MM.1S (cell line): ENCODE results near the gene SLC2A13.

Experiments
- DNase-seq: peaks from one replicate; pipeline ENCODE4 v3.0.0-alpha.2; 2015
- H2AFZ ChIP-seq: fragments of 300-600 bp; sonication (generic); 2 replicates; pipeline ENCODE4 v1.6.0; 2016; ENCODE audit warnings: antibody characterized with exemption, low read length
- H3F3A ChIP-seq: fragments of 300-600 bp; sonication (generic); 2 replicates; pipeline ENCODE4 v1.6.1; 2016; ENCODE audit warnings: mild to moderate bottlenecking, antibody characterized with exemption, low read length, moderate library complexity, mixed read lengths; ENCODE audit not compliant: insufficient read depth
- H3K27ac ChIP-seq: fragments of 300-600 bp; sonication (generic); 2 replicates; pipeline ENCODE4 v1.5.1; 2016; ENCODE audit warnings: mild to moderate bottlenecking, low read length
- H3K27me3 ChIP-seq: fragments of 300-600 bp; sonication (generic); replicated peaks from 2 replicates; pipeline ENCODE4 v1.6.0; 2016; ENCODE audit warnings: low read length; ENCODE audit not compliant: insufficient read depth
- H3K36me3 ChIP-seq: fragments of 300-600 bp; sonication (generic); replicated peaks from 2 replicates; pipeline ENCODE4 v1.6.1; 2016; ENCODE audit warnings: mild to moderate bottlenecking, low read length, mixed read lengths; ENCODE audit not compliant: insufficient read depth
- H3K4me1 ChIP-seq: fragments of 300-600 bp; sonication (generic); 2 replicates; pipeline ENCODE4 v1.6.1; 2016; ENCODE audit warnings: low read length, mixed read lengths
- H3K4me2 ChIP-seq: fragments of 300-600 bp; sonication (generic); 2 replicates; pipeline ENCODE4 v1.6.0; 2016; ENCODE audit warnings: low read depth, low read length
- H3K4me3 ChIP-seq: fragments of 300-600 bp; sonication (generic); 2 replicates; pipeline ENCODE4 v1.5.1; 2016; ENCODE audit warnings: low read length, mixed read lengths
- H3K79me2 ChIP-seq: fragments of 300-600 bp; sonication (generic); 2 replicates; pipeline ENCODE4 v1.6.1; 2016; ENCODE audit warnings: mixed run types, low read length, mixed read lengths
- H3K9ac ChIP-seq: fragments of 300-600 bp; sonication (generic); 2 replicates; pipeline ENCODE4 v1.6.1; 2016; ENCODE audit warnings: low read length, mixed read lengths
- H3K9me2 ChIP-seq: fragments of 300-600 bp; sonication (generic); replicated peaks from 2 replicates; pipeline ENCODE4 v1.6.1; 2016; ENCODE audit warnings: mild to moderate bottlenecking, low read length, mixed read lengths; ENCODE audit not compliant: insufficient read depth
- H3K9me3 ChIP-seq: fragments of 300-600 bp; sonication (generic); replicated peaks from 2 replicates; pipeline ENCODE4 v1.6.1; 2016; ENCODE audit warnings: mild to moderate bottlenecking, low read length, mixed read lengths; ENCODE audit not compliant: insufficient read depth
- H4K20me1 ChIP-seq: fragments of 300-600 bp; sonication (generic); 2 replicates; pipeline ENCODE4 v1.6.1; 2016; ENCODE audit warnings: mild to moderate bottlenecking, low read length, moderate library complexity, mixed read lengths; ENCODE audit not compliant: insufficient read depth
- EZH2 ChIP-seq: fragments of 300-600 bp; sonication (generic); optimal IDR thresholded peaks from 2 replicates; pipeline ENCODE3; 2017; ENCODE audit warnings: low read depth, mild to moderate bottlenecking, antibody characterized with exemption, low read length, mixed read lengths
- EZH2phosphoT487 ChIP-seq: fragments of 300-600 bp; sonication (generic); IDR thresholded peaks from 2 replicates; pipeline ENCODE4 v1.6.1; 2018; ENCODE audit warnings: antibody characterized with exemption, low read length
- TF ChIP-seq, protein P1 (sequence below): fragments of 300-600 bp; sonication (generic); IDR thresholded peaks from 2 replicates; pipeline ENCODE4 v1.5.1; 2016; ENCODE audit warnings: antibody characterized with exemption, low read length, mixed read lengths

The SLC2A13 gene

DNA sequence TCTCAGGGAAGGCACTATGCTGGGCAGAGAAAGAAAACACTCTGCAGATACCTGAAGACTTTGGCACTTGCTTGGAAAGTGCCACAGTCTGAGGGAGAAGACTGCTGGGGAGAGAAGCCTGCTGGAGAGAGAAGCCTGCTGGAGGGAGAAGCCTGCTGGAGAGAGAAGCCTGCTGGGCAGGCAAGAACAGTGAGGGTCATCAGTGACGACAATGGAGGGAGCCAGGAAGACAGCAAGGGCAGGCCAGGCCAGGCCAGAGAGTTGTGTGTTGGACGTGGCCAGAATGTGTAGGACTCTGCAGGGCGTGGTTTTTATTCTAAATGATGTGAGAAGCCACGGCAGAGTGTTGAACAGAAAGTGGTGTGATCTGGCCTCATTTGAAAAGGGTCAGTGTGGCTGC is 301.0 kb downstream of the SLC2A13 start:
- Histone ChIP-seq H2AFZ (no peak overlapping the region), H3F3A (no peaks in the 10 kb centered on the region), H4K20me1 (no peaks in the 10 kb centered on the region), H3K79me2 (no peaks in the 10 kb centered on the region), H3K9ac (no peak overlapping the region), H3K36me3 (no peaks in the 10 kb centered on the region), H3K4me1 (no peaks in the 10 kb centered on the region), H3K9me2 (no peaks in the 10 kb centered on the region), H3K27ac (no peak overlapping the region), H3K9me3 (no peaks in the 10 kb centered on the region), H3K4me2 (no peak overlapping the region), H3K27me3 (no peaks in the 10 kb centered on the region), H3K4me3 (no peak overlapping the region)
- no peak for TF ChIP-seq EZH2phosphoT487
- TF ChIP-seq, protein P1, sequence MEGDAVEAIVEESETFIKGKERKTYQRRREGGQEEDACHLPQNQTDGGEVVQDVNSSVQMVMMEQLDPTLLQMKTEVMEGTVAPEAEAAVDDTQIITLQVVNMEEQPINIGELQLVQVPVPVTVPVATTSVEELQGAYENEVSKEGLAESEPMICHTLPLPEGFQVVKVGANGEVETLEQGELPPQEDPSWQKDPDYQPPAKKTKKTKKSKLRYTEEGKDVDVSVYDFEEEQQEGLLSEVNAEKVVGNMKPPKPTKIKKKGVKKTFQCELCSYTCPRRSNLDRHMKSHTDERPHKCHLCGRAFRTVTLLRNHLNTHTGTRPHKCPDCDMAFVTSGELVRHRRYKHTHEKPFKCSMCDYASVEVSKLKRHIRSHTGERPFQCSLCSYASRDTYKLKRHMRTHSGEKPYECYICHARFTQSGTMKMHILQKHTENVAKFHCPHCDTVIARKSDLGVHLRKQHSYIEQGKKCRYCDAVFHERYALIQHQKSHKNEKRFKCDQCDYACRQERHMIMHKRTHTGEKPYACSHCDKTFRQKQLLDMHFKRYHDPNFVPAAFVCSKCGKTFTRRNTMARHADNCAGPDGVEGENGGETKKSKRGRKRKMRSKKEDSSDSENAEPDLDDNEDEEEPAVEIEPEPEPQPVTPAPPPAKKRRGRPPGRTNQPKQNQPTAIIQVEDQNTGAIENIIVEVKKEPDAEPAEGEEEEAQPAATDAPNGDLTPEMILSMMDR = no peak
- no peak for TF ChIP-seq EZH2
- DNase-seq = no peak

DNA sequence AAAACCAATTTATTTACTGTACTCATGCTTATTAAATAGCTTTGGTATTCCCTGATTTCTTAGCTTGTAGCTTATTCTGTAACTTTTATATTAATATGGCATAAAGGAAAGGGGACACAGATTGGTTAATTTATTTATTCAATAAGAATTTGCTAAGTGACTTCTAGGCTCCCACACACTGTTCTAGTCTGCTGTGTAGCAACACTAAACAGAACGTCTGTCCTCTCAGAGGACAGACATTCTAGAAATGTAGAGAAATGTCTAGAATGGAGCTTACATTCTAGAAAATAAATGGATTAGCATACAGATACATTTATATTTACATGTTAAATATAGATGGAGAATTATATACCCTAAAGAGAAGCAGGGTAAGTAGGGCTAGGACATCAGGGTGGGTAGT is 301.4 kb downstream of the SLC2A13 start:
- H3K27ac ChIP-seq = no peak overlapping the region
- H2AFZ ChIP-seq = no peak overlapping the region
- no peaks in the 10 kb centered on the region for H3F3A ChIP-seq
- no peaks in the 10 kb centered on the region for H3K27me3 ChIP-seq
- H3K4me2 ChIP-seq = no peak overlapping the region
- H3K9ac ChIP-seq = no peak overlapping the region
- H3K36me3 ChIP-seq = no peaks in the 10 kb centered on the region
- H3K4me1 ChIP-seq = no peaks in the 10 kb centered on the region
- TF ChIP-seq, protein P1 = no peak
- TF ChIP-seq EZH2phosphoT487 (no peak), EZH2 (no peak)
- H3K4me3 ChIP-seq = no peak overlapping the region
- H3K9me2 ChIP-seq = no peaks in the 10 kb centered on the region
- no peaks in the 10 kb centered on the region for H3K79me2 ChIP-seq
- DNase-seq = no peak
- no peaks in the 10 kb centered on the region for H3K9me3 ChIP-seq
- H4K20me1 ChIP-seq = no peaks in the 10 kb centered on the region

DNA sequence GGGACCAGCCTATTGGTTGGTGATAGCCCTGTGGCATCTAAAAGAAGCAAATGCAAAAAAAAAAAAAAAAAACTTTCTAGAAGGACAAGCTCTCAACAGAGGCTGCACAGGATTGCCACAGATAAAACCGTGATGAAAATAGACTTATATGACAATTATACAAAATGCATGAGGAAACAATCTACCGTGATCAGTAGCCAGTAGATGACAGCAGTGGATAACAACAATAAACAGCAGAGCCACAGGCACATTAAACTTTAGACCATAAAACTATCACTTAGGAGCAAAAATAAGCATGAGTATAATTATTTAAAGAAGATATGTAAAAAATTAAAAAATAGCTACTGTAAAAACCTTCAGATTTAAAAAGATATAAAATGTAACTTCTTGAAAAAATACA is 302.7 kb downstream of the SLC2A13 start:
- no peaks in the 10 kb centered on the region for H3K9me3 ChIP-seq
- H3K4me3 ChIP-seq = no peak overlapping the region
- H4K20me1 ChIP-seq = no peaks in the 10 kb centered on the region
- no peaks in the 10 kb centered on the region for H3K9me2 ChIP-seq
- H2AFZ ChIP-seq = no peak overlapping the region
- no peaks in the 10 kb centered on the region for H3K27me3 ChIP-seq
- no peaks in the 10 kb centered on the region for H3K4me1 ChIP-seq
- no peaks in the 10 kb centered on the region for H3K79me2 ChIP-seq
- no peaks in the 10 kb centered on the region for H3F3A ChIP-seq
- TF ChIP-seq EZH2phosphoT487 (no peak), EZH2 (no peak)
- TF ChIP-seq, protein P1 = no peak
- H3K27ac ChIP-seq = no peak overlapping the region
- H3K36me3 ChIP-seq = no peaks in the 10 kb centered on the region
- no peak overlapping the region for H3K9ac ChIP-seq
- H3K4me2 ChIP-seq = no peak overlapping the region
- DNase-seq = no peak

DNA sequence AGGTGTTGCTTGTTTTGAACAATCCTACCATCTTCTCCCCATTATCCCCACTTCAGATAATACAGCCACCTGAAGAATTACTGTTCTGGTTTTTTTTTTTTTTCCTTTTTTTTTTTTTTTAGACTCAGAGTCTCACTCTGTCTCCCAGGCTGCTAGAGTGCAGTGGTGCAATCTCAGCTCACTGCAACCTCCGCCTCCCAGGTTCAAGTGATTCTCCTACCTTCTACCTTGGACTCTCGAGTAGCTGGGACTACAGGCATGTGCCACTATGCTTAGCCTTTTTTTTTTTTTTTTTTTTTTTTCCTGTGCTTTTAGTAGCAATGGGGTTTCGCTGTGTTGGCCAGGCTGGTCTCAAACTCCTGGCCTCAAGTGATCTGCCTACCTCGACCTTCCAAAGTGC is 306.9 kb downstream of the SLC2A13 start:
- Histone ChIP-seq H3K9me2 (no peaks in the 10 kb centered on the region), H3K36me3 (no peaks in the 10 kb centered on the region), H3K4me3 (no peak overlapping the region), H2AFZ (no peak overlapping the region), H4K20me1 (no peaks in the 10 kb centered on the region), H3K27me3 (no peaks in the 10 kb centered on the region), H3K79me2 (no peaks in the 10 kb centered on the region), H3F3A (no peaks in the 10 kb centered on the region), H3K27ac (no peak overlapping the region), H3K4me2 (no peak overlapping the region), H3K9me3 (no peaks in the 10 kb centered on the region), H3K4me1 (no peaks in the 10 kb centered on the region), H3K9ac (no peak overlapping the region)
- DNase-seq = no peak
- TF ChIP-seq EZH2 (no peak), EZH2phosphoT487 (no peak)
- TF ChIP-seq, protein P1 = no peak
